SJCRH30 (cell line): ENCODE data around the gene ERBB4. TPM values are rescaled to one million over a fixed set of nuclear protein-coding genes. Genes with fewer than 3 reads are reported as not detected.

ENCODE experiments used
- DNase-seq, 2 experiments: peaks; one replicate each; pipeline ENCODE4 v3.0.0-alpha.2; 2015 to 2020
- H3K27ac ChIP-seq: fragments of 250-450 bp; sonication (Bioruptor Pico); 2 replicates; pipeline ENCODE4 v1.5.1; 2020; ENCODE audit warnings: mild to moderate bottlenecking, moderate library complexity
- H3K27me3 ChIP-seq: fragments of 250-450 bp; sonication (Bioruptor Pico); 2 replicates; pipeline ENCODE4 v1.5.1; 2020; ENCODE audit warnings: mild to moderate bottlenecking, moderate library complexity
- H3K36me3 ChIP-seq: fragments of 250-450 bp; sonication (Bioruptor Pico); 2 replicates; pipeline ENCODE4 v1.5.1; 2020; ENCODE audit warnings: mild to moderate bottlenecking, moderate library complexity
- H3K4me1 ChIP-seq: fragments of 250-450 bp; sonication (Bioruptor Pico); 2 replicates; pipeline ENCODE4 v1.5.1; 2020; ENCODE audit warnings: mild to moderate bottlenecking, moderate library complexity
- H3K4me3 ChIP-seq: fragments of 250-450 bp; sonication (Bioruptor Pico); 2 replicates; pipeline ENCODE4 v1.5.1; 2020; ENCODE audit warnings: mild to moderate bottlenecking, moderate library complexity
- H3K9me3 ChIP-seq: fragments of 250-450 bp; sonication (Bioruptor Pico); replicated peaks from 2 replicates; pipeline ENCODE4 v1.5.1; 2020; ENCODE audit warnings: mild to moderate bottlenecking, moderate library complexity
- total RNA-seq: library from RNA; depleted of rRNA; stranded (reverse); fragments of >200 nt; shearing (Covaris generic); gene quantifications from 2 replicates; pipeline ENCODE4 v1.2.3, GENCODE V29; 2014

Gene ERBB4
- total RNA-seq, 1 experiment from 2014 or later, result 3.0 TPM

DNA sequence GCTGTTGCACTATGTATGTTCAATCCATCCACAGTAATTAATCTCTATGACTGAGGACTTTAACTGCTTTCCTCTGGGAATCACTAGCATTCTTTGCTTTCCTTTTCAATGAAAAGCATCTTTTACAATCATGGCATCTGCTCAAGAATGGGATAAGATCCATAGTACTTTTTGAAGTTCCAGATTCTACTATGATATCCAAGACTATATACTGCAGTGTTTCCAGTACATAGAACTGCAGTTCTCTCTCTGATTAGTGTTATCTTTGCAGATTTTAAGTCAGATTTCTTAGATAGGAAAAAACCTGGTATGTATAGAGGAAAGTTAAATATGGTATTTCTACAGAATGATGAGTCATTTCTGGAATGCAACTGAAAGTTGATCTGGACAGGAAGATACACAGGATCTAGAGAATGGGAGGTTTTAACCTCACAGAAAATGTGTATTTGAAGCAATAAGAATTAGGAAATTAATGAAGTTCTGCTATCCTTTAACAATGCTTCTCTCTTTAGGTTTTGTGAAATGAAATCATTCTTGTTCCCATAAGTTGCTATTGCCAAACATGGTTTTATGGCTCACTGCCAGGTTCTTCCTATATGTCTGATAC, 670.7 kb downstream of the ERBB4 start:
- no peaks in the 10 kb centered on the region for H3K27me3 ChIP-seq
- peak; percentile 17 to 66 for DNase-seq
- no peaks in the 10 kb centered on the region for H3K36me3 ChIP-seq
- peaks cover 20% of the 10 kb centered on the region for H3K4me1 ChIP-seq
- H3K9me3 ChIP-seq, result no peaks in the 10 kb centered on the region
- no peak overlapping the region for H3K4me3 ChIP-seq
- peak overlapping the region; percentile 51 for H3K27ac ChIP-seq

DNA sequence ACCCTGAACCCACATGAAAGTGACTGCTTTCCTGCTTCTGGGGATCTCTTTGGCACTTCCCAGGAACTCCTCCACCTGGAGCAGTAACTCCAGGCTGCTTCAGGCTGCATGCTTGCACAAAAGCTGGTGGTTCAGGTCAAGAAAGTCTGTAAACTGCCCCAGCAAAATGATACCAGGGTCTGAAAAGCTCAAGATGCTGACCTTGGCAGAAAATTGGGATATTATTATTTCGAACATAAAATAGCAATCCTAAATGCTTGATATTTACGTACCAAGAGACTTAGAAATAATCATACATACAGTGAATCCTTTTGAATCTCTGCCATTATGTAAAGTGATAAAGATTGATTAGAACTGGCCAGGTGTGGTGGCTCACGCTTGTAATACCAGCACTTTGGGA, 674.3 kb downstream of the ERBB4 start:
- no peaks in the 10 kb centered on the region for H3K36me3 ChIP-seq
- peaks cover 20% of the 10 kb centered on the region for H3K4me1 ChIP-seq
- no peaks in the 10 kb centered on the region for H3K27me3 ChIP-seq
- H3K9me3 ChIP-seq, result no peaks in the 10 kb centered on the region
- DNase-seq, result no peak
- H3K27ac ChIP-seq, result no peak overlapping the region
- H3K4me3 ChIP-seq, result no peak overlapping the region

DNA sequence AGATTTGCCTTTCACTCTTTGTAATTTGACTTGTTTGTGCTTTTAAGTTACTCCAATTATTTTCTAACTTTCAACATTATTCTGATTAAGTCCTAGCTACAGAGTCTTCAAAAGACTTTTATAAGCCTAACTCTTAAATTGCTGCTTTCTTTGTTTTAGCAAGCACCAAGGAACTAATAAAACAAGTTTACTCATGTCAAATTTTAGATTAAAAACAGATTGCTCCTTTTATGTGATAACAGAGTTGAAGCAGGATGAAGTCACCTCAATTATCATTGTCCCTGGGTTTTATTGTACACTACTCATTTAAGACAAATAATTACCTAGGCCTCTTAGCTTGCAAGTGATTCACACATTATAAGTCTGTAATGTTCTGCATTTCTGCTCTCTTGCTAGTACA, 678.4 kb downstream of the ERBB4 start:
- no peaks in the 10 kb centered on the region for H3K4me1 ChIP-seq
- H3K4me3 ChIP-seq, result no peak overlapping the region
- no peaks in the 10 kb centered on the region for H3K9me3 ChIP-seq
- no peaks in the 10 kb centered on the region for H3K36me3 ChIP-seq
- no peak for DNase-seq
- H3K27me3 ChIP-seq, result no peaks in the 10 kb centered on the region
- no peak overlapping the region for H3K27ac ChIP-seq

DNA sequence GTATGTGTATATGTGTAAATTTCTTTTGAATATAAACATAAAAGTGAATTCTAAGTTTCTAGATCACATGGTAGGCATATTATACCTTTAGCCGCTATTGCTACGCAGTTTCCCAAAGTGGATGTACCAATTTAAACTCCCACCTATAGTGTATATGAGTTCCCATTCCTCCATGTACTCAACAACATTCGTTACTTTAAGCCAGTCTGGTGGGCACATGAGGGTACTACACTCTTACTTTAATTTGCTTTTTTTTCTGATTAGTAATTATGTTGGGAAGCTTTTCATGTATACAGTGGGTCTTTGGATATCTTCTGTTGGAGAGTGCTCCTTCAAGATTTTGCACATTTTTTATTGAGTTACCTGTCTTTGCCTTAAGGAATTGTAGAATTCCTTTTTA, 683.8 kb downstream of the ERBB4 start:
- Histone ChIP-seq H3K9me3 (no peaks in the 10 kb centered on the region), H3K4me1 (no peaks in the 10 kb centered on the region), H3K4me3 (no peak overlapping the region), H3K27me3 (no peaks in the 10 kb centered on the region), H3K27ac (no peak overlapping the region), H3K36me3 (no peaks in the 10 kb centered on the region)
- no peak for DNase-seq

DNA sequence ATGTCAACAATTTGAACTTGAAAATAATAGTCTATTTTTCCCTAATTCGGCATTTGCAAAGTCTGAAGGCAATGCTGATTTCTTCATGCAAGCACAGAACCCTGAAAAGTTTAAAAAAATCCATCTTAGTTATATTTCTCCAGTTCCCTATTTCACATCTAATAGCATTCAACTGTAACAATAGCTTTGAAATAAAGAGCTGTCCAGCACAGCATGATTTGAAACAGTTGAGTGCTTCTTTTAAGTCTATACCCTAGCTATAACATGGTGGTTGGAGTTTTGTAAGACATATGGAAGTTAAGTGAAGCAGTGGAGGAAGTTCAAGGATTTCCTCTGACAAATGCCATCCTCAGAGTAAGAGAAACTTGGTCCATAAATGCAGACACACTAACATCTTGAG, 691.9 kb downstream of the ERBB4 start:
- Histone ChIP-seq H3K4me1 (peaks cover 14% of the 10 kb centered on the region), H3K9me3 (no peaks in the 10 kb centered on the region), H3K27ac (no peak overlapping the region), H3K27me3 (no peaks in the 10 kb centered on the region), H3K4me3 (no peak overlapping the region), H3K36me3 (no peaks in the 10 kb centered on the region)
- DNase-seq, result no peak

DNA sequence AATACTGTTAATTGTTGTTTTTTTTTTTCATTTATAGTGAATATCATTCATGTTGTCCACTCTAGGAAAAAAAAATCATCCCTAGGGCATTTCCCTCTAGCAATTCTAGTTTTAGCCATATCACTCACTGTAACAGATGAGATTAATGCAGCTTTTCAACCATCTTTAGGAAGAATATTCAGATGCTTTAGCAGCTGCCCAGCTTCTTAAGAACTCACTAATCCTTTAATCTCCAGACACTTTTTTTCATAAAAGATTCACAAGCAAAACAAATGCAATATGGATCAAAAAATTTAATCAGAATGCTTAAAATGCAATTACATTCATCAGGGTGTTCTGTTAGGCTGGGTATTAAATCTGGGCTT, 692.6 kb downstream of the ERBB4 start:
- Histone ChIP-seq H3K4me1 (peaks cover 14% of the 10 kb centered on the region), H3K27ac (no peak overlapping the region)

DNA sequence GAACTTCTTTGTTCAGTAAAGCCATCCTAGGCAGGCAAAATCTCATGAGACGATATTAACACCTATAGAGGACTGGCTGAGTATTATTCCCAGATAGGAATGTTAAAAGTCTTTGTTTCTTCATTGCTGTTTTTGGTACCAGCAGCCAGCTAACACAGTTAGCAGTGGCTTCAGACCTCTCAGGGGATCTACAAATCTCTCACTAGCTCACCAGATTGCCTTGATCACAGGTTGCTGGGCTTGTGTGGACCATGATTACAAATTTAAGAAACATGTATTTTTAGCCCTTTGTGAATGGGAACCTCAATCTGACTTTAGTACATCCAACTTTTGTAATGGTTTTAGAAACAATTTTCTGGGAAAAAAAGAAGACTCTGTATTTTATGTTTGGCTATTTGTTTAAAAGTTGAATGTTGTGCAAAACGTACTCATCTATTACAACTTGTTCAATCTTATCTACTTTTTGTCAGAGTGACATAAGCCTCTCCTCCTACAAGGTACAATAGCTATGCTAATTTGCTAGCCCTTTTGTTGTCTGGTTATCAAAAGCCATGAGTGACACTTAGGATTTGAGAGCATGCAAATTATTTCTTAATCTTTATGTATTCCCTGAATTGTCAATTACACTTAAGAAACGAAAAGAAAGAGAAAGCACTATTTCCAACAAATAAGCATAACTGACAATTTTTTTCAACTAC, 693.1 kb downstream of the ERBB4 start:
- no peaks in the 10 kb centered on the region for H3K9me3 ChIP-seq
- DNase-seq, result no peak
- no peaks in the 10 kb centered on the region for H3K36me3 ChIP-seq
- no peaks in the 10 kb centered on the region for H3K27me3 ChIP-seq
- no peak overlapping the region for H3K27ac ChIP-seq
- peaks cover 14% of the 10 kb centered on the region for H3K4me1 ChIP-seq
- no peak overlapping the region for H3K4me3 ChIP-seq

More for the DNA sequence above, 692.6 kb downstream of the ERBB4 start:
- H3K9me3 ChIP-seq, result no peaks in the 10 kb centered on the region
- DNase-seq, result peak in 1 of 2 experiments; percentile 30
- H3K36me3 ChIP-seq, result no peaks in the 10 kb centered on the region
- H3K27me3 ChIP-seq, result no peaks in the 10 kb centered on the region
- H3K4me3 ChIP-seq, result no peak overlapping the region

DNA sequence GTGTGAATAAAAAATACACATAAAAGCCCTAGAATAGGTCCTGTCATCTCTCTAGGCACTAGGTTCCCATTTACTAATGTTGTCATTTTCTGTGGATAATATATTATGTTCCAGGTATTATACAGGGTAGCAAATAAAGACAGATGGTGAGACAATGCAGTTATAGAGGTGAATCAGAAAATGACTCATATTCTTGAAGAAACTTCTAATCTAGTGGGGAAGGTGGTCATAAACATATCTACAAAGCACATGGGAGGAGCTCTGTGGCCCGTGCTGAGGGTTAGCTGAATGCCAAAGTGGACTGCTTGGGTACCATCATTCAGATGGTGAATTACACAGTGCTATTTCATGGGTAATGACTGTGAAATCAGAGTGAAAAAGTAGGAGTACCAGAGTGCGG, 700.9 kb downstream of the ERBB4 start:
- Histone ChIP-seq H3K9me3 (no peaks in the 10 kb centered on the region), H3K4me3 (no peak overlapping the region), H3K4me1 (no peaks in the 10 kb centered on the region), H3K27ac (no peak overlapping the region), H3K27me3 (no peaks in the 10 kb centered on the region), H3K36me3 (no peaks in the 10 kb centered on the region)
- DNase-seq, result no peak

DNA sequence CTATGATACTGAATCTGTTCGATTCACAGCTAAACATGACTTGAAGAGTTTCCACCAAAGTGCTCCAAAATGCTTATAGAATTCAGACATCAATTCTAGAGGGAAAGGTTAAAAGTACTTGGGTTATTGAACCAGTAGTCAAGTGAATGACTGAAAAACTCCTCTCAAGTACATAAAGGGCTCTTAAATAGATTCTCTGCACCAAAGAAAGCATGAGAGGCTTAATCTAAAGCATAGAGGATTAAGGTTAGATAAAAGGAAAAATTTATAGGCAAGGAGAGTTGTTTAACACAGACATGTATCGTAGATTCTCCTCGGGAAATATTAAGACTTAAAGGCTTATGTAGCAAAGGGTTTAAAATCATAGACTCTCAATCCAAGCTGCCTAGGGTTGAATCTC, 701.4 kb downstream of the ERBB4 start:
- Histone ChIP-seq H3K4me3 (no peak overlapping the region), H3K9me3 (no peaks in the 10 kb centered on the region), H3K27me3 (no peaks in the 10 kb centered on the region), H3K36me3 (no peaks in the 10 kb centered on the region), H3K4me1 (no peaks in the 10 kb centered on the region), H3K27ac (no peak overlapping the region)
- no peak for DNase-seq

DNA sequence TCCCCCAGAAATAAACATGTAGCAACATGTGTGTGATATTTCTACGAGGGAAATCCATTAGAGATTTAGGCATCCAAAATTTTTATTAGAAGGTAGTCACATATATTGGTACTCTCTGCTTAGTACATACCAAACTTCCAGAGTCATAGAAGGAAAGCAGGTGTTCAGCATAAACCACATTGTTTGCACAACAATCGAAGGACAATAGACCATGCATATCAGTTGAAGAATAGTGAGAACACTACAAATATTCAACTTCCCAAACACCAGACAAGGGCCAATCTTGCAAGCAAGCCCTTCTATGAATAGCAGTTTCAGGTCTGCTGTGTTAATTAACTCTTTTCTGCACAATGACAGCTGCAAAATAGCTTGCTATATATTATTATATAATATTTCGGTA, 702.2 kb downstream of the ERBB4 start:
- H3K27ac ChIP-seq, result no peak overlapping the region
- no peaks in the 10 kb centered on the region for H3K27me3 ChIP-seq
- no peaks in the 10 kb centered on the region for H3K36me3 ChIP-seq
- H3K9me3 ChIP-seq, result no peaks in the 10 kb centered on the region
- DNase-seq, result no peak
- no peaks in the 10 kb centered on the region for H3K4me1 ChIP-seq
- no peak overlapping the region for H3K4me3 ChIP-seq

DNA sequence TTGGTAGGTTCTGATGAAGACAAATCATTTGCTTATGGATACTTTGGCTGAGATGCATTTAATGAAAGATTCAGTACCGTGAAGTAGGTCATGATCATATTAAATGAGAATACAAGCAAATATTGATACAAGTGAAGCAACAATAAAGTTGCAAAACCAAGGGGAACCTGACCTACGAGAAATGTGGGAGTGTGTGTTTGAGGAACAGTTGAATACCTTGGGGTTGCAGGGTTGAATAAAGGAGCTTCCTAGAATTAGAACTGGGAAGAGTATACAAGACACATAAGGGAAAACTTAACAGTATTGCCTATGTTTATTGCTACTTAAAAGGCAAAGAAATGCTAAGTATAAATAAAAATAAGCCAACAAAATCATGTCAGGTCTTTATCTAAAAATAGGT, 702.9 kb downstream of the ERBB4 start:
- Histone ChIP-seq H3K4me1 (no peaks in the 10 kb centered on the region), H3K27me3 (no peaks in the 10 kb centered on the region), H3K9me3 (no peaks in the 10 kb centered on the region), H3K36me3 (no peaks in the 10 kb centered on the region), H3K27ac (no peak overlapping the region), H3K4me3 (no peak overlapping the region)
- DNase-seq, result no peak

DNA sequence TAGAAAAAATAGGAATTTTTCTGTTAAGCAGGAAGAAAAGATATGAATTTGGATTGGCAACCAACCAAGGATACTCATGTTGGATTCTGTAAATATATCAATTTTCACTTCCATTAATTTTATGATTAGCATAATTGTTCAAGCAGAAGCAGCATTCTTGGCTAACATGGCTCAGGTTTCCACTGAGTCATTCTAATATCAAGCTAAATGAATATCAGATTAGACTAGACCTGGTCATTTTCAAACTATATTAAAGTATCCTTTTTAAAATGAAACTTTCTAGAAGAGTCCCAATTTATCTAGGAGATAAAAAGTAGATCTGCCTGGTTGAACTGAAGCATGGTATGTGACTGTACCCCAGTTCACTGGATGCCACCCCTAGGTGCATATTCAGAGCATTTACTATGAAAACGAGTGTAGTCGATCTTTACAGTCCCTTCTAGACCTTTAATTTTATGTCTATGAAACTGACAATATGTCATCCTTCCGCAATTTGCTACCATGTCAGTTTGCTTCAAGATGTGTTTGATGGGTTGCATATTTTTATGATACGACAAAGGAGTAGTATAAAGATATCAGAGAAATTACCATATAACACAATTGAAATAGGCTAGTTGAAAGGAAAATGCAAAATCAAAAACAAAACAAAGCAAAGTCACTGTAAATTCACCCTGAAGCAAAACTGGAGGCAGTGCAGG, 704.9 kb downstream of the ERBB4 start:
- Histone ChIP-seq H3K27me3 (no peaks in the 10 kb centered on the region), H3K36me3 (no peaks in the 10 kb centered on the region), H3K9me3 (no peaks in the 10 kb centered on the region), H3K4me3 (no peak overlapping the region), H3K27ac (no peak overlapping the region), H3K4me1 (no peaks in the 10 kb centered on the region)
- no peak for DNase-seq

DNA sequence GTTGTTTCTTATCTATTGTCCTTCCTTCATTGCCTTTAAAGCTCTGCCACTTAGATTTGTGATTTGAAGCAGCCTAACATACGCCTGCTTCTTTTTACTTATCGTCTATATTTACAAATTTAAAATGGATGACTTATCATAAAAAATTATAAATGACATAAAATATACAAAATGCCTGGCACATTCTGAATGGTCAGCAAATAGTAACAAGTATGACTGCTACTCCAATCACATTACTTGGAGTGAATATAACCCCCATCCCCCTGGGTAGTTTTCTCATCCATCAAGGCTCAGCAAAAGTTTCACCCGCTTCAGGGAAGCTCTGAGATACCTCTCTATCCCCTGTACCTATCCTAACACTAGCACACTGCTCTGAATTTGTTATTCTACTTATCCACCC, 708.9 kb downstream of the ERBB4 start:
- DNase-seq, result no peak
- Histone ChIP-seq H3K9me3 (no peaks in the 10 kb centered on the region), H3K4me3 (no peak overlapping the region)

DNA sequence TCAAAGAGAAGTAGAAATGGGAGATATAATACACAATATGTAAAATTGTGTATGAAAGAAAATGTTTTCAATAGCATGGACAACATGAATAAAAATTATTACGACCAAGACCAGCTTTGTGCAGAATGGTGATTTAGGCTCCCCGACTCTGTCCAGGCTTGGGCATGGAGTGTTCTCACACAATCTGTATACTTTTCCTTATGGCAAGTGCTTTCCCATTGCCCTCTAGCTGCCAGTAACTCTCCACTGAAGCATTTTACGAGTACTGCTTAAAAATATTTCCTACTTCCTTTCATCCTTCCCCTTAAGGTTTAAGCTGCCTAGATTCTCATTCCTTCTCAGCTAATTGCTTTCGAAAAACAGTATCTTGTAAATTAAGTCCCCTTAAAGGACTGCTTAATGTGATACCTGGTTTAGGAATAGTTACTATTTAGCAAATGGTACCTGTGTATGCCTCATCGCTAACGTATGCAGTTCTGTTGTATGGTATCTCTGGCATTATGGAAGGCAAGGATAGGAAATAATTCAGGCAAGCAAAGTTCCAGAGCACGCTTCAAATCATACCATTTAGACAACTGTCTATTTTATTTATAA, 714.6 kb downstream of the ERBB4 start:
- no peak overlapping the region for H3K4me3 ChIP-seq
- no peaks in the 10 kb centered on the region for H3K4me1 ChIP-seq
- H3K9me3 ChIP-seq, result no peaks in the 10 kb centered on the region
- no peaks in the 10 kb centered on the region for H3K36me3 ChIP-seq
- H3K27ac ChIP-seq, result no peak overlapping the region
- H3K27me3 ChIP-seq, result no peaks in the 10 kb centered on the region
- DNase-seq, result no peak

More for the DNA sequence above, 708.9 kb downstream of the ERBB4 start:
- Histone ChIP-seq H3K27ac (no peak overlapping the region), H3K4me1 (no peaks in the 10 kb centered on the region), H3K36me3 (no peaks in the 10 kb centered on the region), H3K27me3 (no peaks in the 10 kb centered on the region)

DNA sequence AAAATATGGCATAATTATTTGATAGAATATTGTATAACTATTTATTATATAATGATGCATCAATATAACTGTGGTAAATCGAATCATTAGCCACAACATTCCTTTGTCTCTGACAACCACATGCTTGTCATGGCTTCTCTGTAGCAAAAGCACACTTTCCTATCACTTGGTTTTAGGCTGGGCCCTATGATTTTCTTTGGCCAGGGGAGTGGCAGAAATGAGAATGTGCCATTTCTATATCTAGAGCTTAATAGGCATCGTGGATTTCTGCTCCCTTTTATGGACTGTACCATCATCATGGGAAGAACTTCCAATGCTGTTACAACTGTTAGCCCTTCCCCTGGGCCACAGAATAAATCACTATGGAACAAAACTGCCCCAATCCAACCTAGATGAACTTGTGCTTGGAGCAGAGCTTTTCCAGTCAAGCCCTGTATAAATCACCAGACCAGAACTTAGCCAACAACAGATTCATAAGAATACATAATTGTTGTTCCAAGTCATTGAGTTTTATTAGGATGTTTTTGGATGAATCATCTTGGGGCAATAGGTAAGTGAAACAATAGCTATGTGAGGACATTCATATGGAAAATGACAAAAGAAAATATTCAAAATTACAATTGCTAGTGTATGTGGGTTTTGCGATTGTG, 715.8 kb downstream of the ERBB4 start:
- no peak for DNase-seq
- no peaks in the 10 kb centered on the region for H3K36me3 ChIP-seq
- H3K4me1 ChIP-seq, result no peaks in the 10 kb centered on the region

More for the DNA sequence above, 715.8 kb downstream of the ERBB4 start:
- Histone ChIP-seq H3K27me3 (no peaks in the 10 kb centered on the region), H3K27ac (no peak overlapping the region), H3K4me3 (no peak overlapping the region), H3K9me3 (no peaks in the 10 kb centered on the region)
